HG02885 (cell line): ENCODE results near the gene XCL1.

ENCODE experiments used
- ATAC-seq: cut with Tn5 transposase; IDR thresholded peaks from one replicate; pipeline ENCODE4 v1.9.1; 2021; ENCODE audit warnings: mild to moderate bottlenecking; ENCODE audit not compliant: unreplicated experiment, poor library complexity

XCL1 gene

GRCh38 chr1:168601051-168601450 lies 24.6 kb downstream of the XCL1 start:
- ATAC-seq = no peak

- ATAC-seq = peak; percentile 87
Measured at GRCh38 chr1:168603501-168604110, 27.2 kb downstream of the XCL1 start.

GRCh38 chr1:168605443-168605842 lies 29.0 kb downstream of the XCL1 start:
- no peak for ATAC-seq

- no peak for ATAC-seq
Measured at GRCh38 chr1:168606096-168606495, 29.7 kb downstream of the XCL1 start.

- no peak for ATAC-seq
Measured at GRCh38 chr1:168607872-168608428, 31.5 kb downstream of the XCL1 start.

DNA sequence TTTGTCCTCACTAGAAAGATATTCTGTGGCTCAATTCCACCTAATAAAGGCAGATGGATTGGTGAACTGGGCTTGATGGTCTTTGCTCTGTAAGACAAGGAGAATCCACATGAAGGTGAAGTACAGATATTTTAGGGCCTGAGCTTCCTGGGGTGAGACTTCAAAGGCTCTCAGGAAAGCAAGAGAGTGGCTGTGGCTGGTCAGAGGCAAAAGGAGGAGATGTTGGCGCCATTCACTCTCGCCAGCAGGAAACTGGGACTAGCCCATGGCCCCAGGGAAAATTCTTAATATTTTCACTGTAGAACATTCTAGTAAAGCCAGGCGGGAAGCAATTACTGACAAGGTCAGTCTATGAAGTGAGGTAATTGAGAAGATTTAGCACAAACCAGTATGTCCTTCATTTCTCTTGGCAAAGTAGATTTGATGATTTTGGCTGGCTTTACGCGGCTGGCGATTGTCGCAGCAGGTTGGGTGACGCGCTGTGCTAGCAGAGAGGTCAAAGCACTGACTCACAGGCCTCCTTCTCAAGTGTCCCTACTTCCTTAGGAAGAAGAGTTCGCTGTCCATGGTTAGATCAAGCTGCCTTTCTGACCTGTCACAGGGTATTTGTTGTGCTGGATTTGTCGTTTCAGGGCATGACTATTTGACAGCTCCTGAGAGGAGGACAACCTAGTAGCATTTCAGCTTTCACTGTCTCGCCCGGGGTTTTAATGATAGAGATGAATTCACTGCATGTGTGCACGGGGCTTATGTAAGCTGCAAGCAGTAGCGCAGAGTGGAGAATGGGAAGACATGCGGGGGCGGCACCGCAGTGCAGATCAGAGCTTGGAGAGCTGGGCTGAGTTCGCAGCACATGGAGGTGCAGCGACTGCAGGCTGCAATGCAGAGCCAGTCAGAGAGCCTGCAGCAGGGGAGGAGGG lies 32.7 kb downstream of the XCL1 start:
- ATAC-seq = no peak

DNA sequence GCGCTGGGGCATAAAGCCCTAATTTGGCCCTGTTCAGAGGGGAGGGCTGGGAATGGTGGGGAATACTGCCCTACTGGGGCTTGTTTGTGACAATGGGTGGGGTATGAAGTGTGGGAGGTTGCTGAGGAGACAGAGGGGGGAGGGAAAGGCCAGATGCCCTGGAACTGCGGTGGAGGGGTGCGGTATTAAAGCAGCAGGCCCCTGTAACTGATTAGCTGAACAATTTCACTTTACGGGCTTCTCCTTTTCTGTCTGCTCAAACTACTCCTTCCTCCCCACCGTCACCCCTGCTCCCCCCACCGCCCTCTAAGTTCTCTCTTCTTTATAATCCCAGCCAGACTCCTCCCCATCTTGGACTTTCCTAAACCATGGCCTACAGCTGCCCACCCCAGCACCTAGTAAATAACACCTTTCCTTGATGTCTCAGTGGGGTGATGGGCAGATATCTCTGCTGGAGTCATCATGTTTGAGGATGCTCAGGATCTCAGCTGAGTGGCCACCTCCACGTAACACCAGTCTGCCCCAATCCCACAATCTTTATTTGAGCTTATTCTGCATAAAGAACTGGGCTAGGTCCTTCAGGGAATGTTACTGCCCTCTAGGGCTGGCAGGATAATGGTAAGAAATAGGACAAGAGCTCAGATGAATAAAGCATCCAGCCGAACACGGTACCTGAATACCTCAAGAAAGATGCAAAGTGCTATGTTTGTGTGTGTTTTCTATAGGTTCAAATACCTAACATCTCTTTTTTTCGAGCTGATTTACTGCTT lies 33.5 kb downstream of the XCL1 start:
- no peak for ATAC-seq

GRCh38 chr1:168613038-168613451 lies 36.6 kb downstream of the XCL1 start:
- ATAC-seq = no peak

DNA sequence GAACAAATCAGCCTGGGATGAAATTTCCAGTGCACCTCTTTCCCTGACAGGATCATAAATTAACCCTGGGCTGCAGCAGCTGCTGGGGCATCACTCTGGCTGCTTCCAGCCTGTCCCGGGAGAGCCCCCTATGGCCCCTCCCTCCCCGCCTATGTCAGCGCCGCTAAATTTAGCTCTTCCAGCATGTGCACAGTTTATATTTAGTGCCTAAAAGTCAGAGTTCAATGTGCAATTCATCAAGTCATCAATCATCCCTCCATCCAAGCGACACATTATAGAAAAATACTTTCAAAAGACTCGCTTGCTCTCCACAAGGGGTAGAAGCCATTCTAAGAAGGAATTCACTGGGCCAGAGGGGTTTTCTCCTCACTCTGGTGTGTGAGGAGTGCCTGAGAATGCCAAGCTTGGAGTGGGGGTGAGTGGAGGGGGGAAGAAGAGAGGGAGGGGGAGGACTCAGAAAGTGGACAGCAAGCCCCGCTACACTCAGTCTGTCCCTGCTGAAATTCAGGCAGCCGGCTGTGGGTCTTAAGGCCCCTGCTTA lies 37.4 kb downstream of the XCL1 start:
- ATAC-seq = no peak

DNA sequence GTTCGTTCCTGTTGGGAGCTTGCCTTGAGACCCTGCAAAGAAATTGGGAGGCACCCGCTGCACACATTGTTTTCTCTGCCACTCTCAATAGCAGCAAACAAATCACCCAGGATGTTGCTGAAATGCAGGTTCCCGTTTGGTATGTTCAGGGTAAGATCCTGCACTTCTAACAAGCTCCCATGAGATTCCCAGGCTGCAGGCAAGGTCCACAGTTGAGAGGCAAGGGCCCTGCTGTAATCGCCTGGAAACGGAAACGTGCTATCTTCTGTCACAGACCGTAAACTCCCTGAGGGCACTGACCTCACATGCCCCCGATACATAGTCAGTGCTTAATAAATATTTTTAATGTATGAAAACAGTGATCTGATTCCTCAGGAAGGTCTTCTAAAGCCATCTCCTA lies 37.8 kb downstream of the XCL1 start:
- no peak for ATAC-seq

- no peak for ATAC-seq
Measured at GRCh38 chr1:168615965-168616364, 39.6 kb downstream of the XCL1 start.

DNA sequence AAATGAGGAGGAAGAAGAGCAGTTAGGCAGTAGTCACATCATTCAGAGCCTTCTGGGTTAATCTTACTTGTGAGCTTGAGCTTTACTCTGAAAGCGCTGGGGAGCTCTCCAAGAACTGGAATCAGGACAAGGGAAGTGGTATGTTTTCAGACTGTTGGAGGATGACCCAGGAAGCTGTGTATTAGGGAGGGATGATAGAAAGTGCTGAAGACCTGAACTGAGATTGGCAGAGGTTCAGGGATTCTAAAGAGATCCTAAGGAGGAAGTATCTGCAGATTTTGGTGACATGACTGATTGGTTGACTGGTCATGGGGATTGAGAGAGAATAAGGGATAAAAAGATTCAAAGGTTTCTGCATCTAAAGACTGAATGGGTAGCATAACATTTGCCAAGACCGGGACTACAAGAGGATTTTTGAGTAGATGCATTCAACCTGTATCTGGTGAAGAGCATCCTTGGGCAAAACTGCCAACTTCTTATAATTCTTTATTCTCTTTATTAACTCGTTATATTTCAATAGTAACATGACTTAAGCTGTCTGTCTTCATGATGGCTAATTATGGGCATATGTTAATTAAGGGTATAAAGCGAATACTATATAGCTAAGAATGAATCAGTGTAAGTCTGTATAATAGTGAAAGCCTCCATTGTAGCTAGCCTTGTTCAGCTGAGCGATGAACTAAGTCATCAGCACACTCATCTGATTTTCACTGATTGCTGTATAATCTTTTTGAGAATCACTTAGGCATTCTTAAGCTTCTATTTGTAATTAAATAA lies 41.8 kb downstream of the XCL1 start:
- ATAC-seq = no peak

DNA sequence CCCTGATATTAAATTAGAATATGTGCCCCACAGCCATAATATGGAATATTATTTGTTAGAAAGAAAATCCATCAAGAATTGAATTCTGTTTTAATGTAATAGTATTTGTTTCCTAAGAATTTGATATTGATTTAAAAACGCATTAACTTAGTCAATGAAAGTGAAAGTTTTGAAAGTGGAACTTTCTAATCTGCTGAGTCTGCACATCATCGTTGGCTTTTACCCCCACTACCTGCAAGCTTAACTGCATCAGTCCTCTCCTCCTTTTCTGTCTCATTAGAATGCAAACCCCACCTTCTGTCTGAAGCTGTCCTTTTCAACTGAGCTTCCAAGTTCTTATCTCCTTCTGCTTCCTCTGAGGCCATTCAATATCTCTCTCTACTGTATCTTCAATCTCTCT lies 42.5 kb downstream of the XCL1 start:
- ATAC-seq = no peak

GRCh38 chr1:168621356-168621755 lies 45.0 kb downstream of the XCL1 start:
- ATAC-seq = no peak

GRCh38 chr1:168623003-168623828 lies 46.8 kb downstream of the XCL1 start:
- ATAC-seq = no peak

GRCh38 chr1:168623831-168624230 lies 47.4 kb downstream of the XCL1 start:
- no peak for ATAC-seq

DNA sequence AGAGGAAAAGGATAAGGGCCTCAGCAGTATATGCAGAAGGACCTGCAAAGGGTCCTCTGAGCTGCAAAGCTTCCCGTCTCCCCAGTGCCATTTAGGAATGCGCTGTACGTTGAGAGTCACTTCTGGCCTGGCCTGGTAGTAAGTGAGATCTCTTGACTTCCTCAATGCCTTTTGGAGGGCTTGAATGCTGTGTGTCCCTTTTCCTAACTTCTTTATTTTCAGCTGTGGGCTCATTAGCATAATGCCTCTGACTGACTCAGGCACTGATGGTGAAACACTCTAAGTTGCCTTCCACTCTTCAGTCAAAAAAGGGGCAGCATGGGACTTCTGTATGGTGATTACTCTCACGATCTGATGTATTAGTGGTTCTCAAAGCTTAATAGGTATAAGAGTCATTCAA lies 49.9 kb downstream of the XCL1 start:
- ATAC-seq = no peak

DNA sequence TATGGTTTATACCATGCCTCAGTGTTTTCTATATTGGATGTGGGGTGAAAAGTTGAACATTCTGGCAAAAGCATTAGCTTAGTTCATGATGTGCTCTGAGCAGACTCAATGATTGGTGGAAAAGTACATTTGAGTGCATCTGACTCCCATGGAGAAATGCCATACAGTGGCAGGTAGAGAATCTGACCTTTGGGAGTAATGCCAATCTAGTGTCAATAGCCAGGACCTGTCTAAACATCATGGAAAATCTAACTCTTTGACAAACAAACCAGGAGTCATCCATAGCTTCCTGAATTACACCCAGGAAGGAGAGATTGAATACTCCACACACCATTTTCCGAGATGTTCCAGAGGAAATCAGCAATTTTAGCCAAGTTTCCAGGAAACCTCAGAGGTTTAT lies 51.0 kb downstream of the XCL1 start:
- no peak for ATAC-seq

- ATAC-seq = no peak
Measured at GRCh38 chr1:168628807-168629206, 52.4 kb downstream of the XCL1 start.
